Ovary (tissue), 9 donors: Measurements from ENCODE around the gene FAM171A1. TPM values are rescaled to one million over a fixed set of nuclear protein-coding genes. Genes with fewer than 3 reads are reported as not detected.
"Not testable (repeated sequence)": the region's sequence is repeated elsewhere in the genome, so short reads cannot be mapped to it uniquely, and the experiment has no call there.

Source experiments
- DNase-seq, 5 donors: peaks; one replicate each; pipeline ENCODE4 v3.0.0-alpha.2; 2019 to 2020
- H3K27ac ChIP-seq, 2 donors: fragments of 200-600 bp; one replicate each; pipeline versions ENCODE4 v1.5.1 to v1.8.0; 2019 to 2022
- H3K27me3 ChIP-seq: fragments of 200-600 bp; one replicate; pipeline ENCODE4 v1.8.0; 2022
- H3K36me3 ChIP-seq: fragments of 200-600 bp; sonication (generic); one replicate; pipeline ENCODE4 v1.5.1; 2019
- H3K4me1 ChIP-seq: one replicate; pipeline ENCODE4 v1.8.1; 2013; ENCODE audit warnings: mild to moderate bottlenecking, moderate library complexity; ENCODE audit not compliant: insufficient read depth
- H3K4me3 ChIP-seq: fragments of 200-600 bp; sonication (generic); one replicate; pipeline ENCODE4 v1.5.1; 2017
- H3K9me3 ChIP-seq, 2 donors: fragments of 200-600 bp in 1 of 2; sonication (generic) in 1 of 2; one replicate each; pipeline versions ENCODE4 v1.5.1 to v1.8.1; 2013 to 2019; ENCODE audit warnings: mild to moderate bottlenecking in 1 of 2, moderate library complexity in 1 of 2
- CTCF ChIP-seq, 3 donors: fragments of 450-650 bp in 2 of 3; fragments of 200-600 bp in 1 of 3; IDR thresholded peaks; one replicate each; pipeline versions ENCODE4 v1.5.1 to v1.8.0; 2016 to 2022; ENCODE audit warnings: antibody characterized with exemption in 3 of 3, mild to moderate bottlenecking in 1 of 3
- EP300 ChIP-seq: sonication (generic); formaldehyde crosslinking; IDR thresholded peaks from one replicate; pipeline ENCODE4 v1.6.1; 2017; ENCODE audit warnings: antibody characterized with exemption
- POLR2A ChIP-seq: fragments of 450-650 bp; IDR thresholded peaks from one replicate; pipeline ENCODE4 v1.6.1; 2017; ENCODE audit warnings: antibody characterized with exemption, mild to moderate bottlenecking, moderate library complexity
- WGBS, 3 donors: extraction: QIAGEN DNeasy Blood & Tissue Kit in 1 of 3; methylation state at CpG; one replicate each; pipeline versions ENCODE4 v1.1.5 to v1.1.7; 2013 to 2017; 5-methylcytosine and 5-hydroxymethylcytosine counted together
- intact Hi-C, 4 donors: fragments of 100-400 bp; cut with DNase I; formaldehyde crosslinking; loops; one replicate each; pipeline versions ENCODE4 v1.11.0 to v1.15.1; 2022 to 2023
- polyA plus RNA-seq, 2 donors: library from polyadenylated mRNA; stranded (reverse); fragments of 200-250 nt in 1 of 2; fragments of 350-450 nt in 1 of 2; fragmentation: Illumina TruSeq in 1 of 2; extraction: RNeasy Lipid Tissue Mini Kit (QIAGEN cat#74804) in 1 of 2; gene quantifications; one replicate each; pipeline ENCODE4 v1.2.3, GENCODE V29; 2013 to 2014
- total RNA-seq, 7 donors: library from RNA; depleted of rRNA in 2 of 7; stranded (reverse); fragments of >200 nt in 2 of 7; fragmentation: NEBNext Ultra II Directional in 3 of 7; extraction: Animal tissue kit (Norgen Biotek cat#: 25700) in 3 of 7; gene quantifications; one replicate each; pipeline versions ENCODE4 v1.1.0 to v1.2.4, GENCODE V29; 2016 to 2023
- donor health status: DM: no; HTN: no; CAD: no; lungs with moderate emphysema.
- donor health status: DM: no; HTN: no; CAD: no.
- donor health status: Bipolar disorder and iron deficiency.
- donor health status: DM: yes; HTN: yes; CAD: no.
- donor health status: DM: no; HTN: no; CAD: no.
- donor health status: DM: yes; HTN: yes; CAD: no.

The FAM171A1 gene
- total and polyA plus RNA-seq, 9 donors, result 9.1 to 29.1 (median 23.7) TPM

- no peak for DNase-seq
- no peaks in the 10 kb centered on the region for H3K36me3 ChIP-seq
- H3K9me3 ChIP-seq, result no peaks in the 10 kb centered on the region
- H3K4me1 ChIP-seq, result no peaks in the 10 kb centered on the region
- intact Hi-C loops, result no loop called here
- H3K4me3 ChIP-seq, result no peak overlapping the region
- H3K27ac ChIP-seq, result no peak overlapping the region
- no peaks in the 10 kb centered on the region for H3K27me3 ChIP-seq
- WGBS, 3 donors, result 65 to 81% (median 70%) methylated on average over 4 of the region's 4 CpGs
- TF ChIP-seq EP300 (no peak), POLR2A (no peak), CTCF (IDR thresholded peaks at IDR 0.05) (no peak)
Measured at GRCh38 chr10:15280974-15281373, 90.1 kb downstream of the FAM171A1 start.

- Histone ChIP-seq H3K27ac (no peak overlapping the region), H3K9me3 (no peaks in the 10 kb centered on the region), H3K27me3 (no peaks in the 10 kb centered on the region), H3K36me3 (no peaks in the 10 kb centered on the region), H3K4me3 (no peak overlapping the region), H3K4me1 (no peaks in the 10 kb centered on the region)
- DNase-seq, result no peak
- 35 to 57% (median 47%) methylated on average over 4 of the region's 4 CpGs for WGBS, 3 donors
- TF ChIP-seq CTCF (IDR thresholded peaks at IDR 0.05) (no peak), EP300 (no peak), POLR2A (no peak)
- intact Hi-C loops, result no loop called here
Measured at GRCh38 chr10:15280462-15280861, 90.6 kb downstream of the FAM171A1 start.

GRCh38 chr10:15279236-15279635 lies 91.9 kb downstream of the FAM171A1 start:
- TF ChIP-seq POLR2A, result no peak
- TF ChIP-seq EP300, result no peak
- no peak for TF ChIP-seq CTCF (IDR thresholded peaks at IDR 0.05)
- Histone ChIP-seq H3K4me3 (no peak overlapping the region), H3K9me3 (no peaks in the 10 kb centered on the region), H3K36me3 (no peaks in the 10 kb centered on the region), H3K4me1 (no peaks in the 10 kb centered on the region), H3K27ac (no peak overlapping the region), H3K27me3 (no peaks in the 10 kb centered on the region)
- DNase-seq, result no peak
- WGBS, 3 donors, result 90 to 94% (median 94%) methylated on average over 4 of the region's 4 CpGs
- intact Hi-C loops, result no loop called here

- no peak overlapping the region for H3K27ac ChIP-seq
- intact Hi-C loops, result no loop called here
- TF ChIP-seq CTCF (IDR thresholded peaks at IDR 0.05) (no peak), POLR2A (no peak), EP300 (no peak)
- H3K36me3 ChIP-seq, result no peaks in the 10 kb centered on the region
- no peaks in the 10 kb centered on the region for H3K4me1 ChIP-seq
- no peaks in the 10 kb centered on the region for H3K27me3 ChIP-seq
- H3K9me3 ChIP-seq, result no peaks in the 10 kb centered on the region
- WGBS, 3 donors, result 91 to 97% (median 97%) methylated on average over 12 of the region's 12 CpGs
- H3K4me3 ChIP-seq, result no peak overlapping the region
- no peak for DNase-seq
Measured at GRCh38 chr10:15278786-15279185, 92.3 kb downstream of the FAM171A1 start.

GRCh38 chr10:15276039-15276438 lies 95.0 kb downstream of the FAM171A1 start:
- intact Hi-C loops, H3K9me3 ChIP-seq, DNase-seq, H3K27ac ChIP-seq, H3K4me3 ChIP-seq, H3K27me3 ChIP-seq, H3K36me3 ChIP-seq, H3K4me1 ChIP-seq: not testable (repeated sequence)
- 88 to 94% (median 93%) methylated on average over 9 of the region's 9 CpGs for WGBS, 3 donors

GRCh38 chr10:15269838-15270237 lies 101.3 kb downstream of the FAM171A1 start:
- 96 to 97% (median 97%) methylated on average over 12 of the region's 12 CpGs for WGBS, 3 donors
- DNase-seq, H3K4me3 ChIP-seq, H3K36me3 ChIP-seq, H3K27ac ChIP-seq, H3K9me3 ChIP-seq, H3K27me3 ChIP-seq, H3K4me1 ChIP-seq: not testable (repeated sequence)
- intact Hi-C loops, result loop anchor here in 1 of 4 donors (10.0 kb wide), 1 partner anchor 105 kb away; the partner anchor contains the start of gene FAM171A1
